A549 (cell line): ENCODE measurements around the gene SMARCB1.

Experiments used
- CBX8 ChIP-seq: fragments of 200-600 bp; sonication (generic); IDR thresholded peaks from 2 replicates; pipeline ENCODE4 v1.6.1; 2016
- HDAC2 ChIP-seq: fragments of 200-600 bp; sonication (generic); IDR thresholded peaks from 2 replicates; pipeline ENCODE4 v1.6.1; 2016
- POLR2A ChIP-seq: IDR thresholded peaks from 2 replicates; pipeline ENCODE4 v1.6.1; 2012; ENCODE audit warnings: mild to moderate bottlenecking, low read length
- POLR2AphosphoS2 ChIP-seq: conservative IDR thresholded peaks from 2 replicates; pipeline ENCODE4 v1.6.1; 2012; ENCODE audit warnings: low read length, improper control_type of control experiment, inconsistent platforms
- RNF2 ChIP-seq: fragments of 200-600 bp; sonication (generic); IDR thresholded peaks from 2 replicates; pipeline ENCODE4 v1.6.1; 2016; ENCODE audit warnings: low read depth, mild to moderate bottlenecking, antibody characterized with exemption, moderate library complexity, borderline replicate concordance
- ZSCAN20 ChIP-seq: fragments of 250-450 bp; sonication (Bioruptor Pico); IDR thresholded peaks from 2 replicates; pipeline ENCODE4 v1.8.0; 2022; ENCODE audit warnings: mild to moderate bottlenecking, moderate library complexity
- TF ChIP-seq, protein P1 (sequence below): fragments of >200 bp; sonication (Bioruptor Twin); formaldehyde crosslinking; IDR thresholded peaks from 3 replicates; pipeline ENCODE4 v1.5.1; 2016
- TF ChIP-seq, protein P2 (sequence below): fragments of >200 bp; sonication (Bioruptor Twin); formaldehyde crosslinking; IDR thresholded peaks from 2 replicates; pipeline ENCODE4 v1.6.1; 2016
- TF ChIP-seq, protein P3 (sequence below): fragments of >200 bp; sonication (Bioruptor Twin); formaldehyde crosslinking; IDR thresholded peaks from 3 replicates; pipeline ENCODE4 v1.6.1; 2016
- TF ChIP-seq, protein P4 (sequence below): IDR thresholded peaks from 2 replicates; pipeline ENCODE4 v1.6.1; 2012

DNA sequence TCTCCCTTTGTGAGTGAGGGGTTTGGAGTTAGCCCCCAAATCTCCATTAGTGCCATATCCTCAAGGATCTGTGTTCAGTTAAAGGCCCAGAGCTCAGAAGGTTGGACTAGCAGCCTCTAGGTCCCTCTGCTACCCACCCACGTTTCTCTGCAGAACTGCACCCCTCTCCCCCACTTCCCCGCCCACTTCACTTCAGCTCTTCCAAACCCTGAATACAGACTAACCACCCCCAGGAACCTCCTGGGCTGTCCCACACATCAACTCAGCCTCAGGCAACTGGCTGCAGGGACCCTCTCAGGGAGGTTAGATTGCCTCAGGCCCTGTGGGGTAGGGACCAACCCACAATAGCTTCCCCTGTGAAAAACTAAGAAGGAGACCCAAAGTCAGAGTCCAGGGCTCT, 33.4 kb upstream of the SMARCB1 start:
- no peak for TF ChIP-seq ZSCAN20 (CRISPR knock-in tag)
- TF ChIP-seq CBX8, result no peak
- TF ChIP-seq, protein P1, sequence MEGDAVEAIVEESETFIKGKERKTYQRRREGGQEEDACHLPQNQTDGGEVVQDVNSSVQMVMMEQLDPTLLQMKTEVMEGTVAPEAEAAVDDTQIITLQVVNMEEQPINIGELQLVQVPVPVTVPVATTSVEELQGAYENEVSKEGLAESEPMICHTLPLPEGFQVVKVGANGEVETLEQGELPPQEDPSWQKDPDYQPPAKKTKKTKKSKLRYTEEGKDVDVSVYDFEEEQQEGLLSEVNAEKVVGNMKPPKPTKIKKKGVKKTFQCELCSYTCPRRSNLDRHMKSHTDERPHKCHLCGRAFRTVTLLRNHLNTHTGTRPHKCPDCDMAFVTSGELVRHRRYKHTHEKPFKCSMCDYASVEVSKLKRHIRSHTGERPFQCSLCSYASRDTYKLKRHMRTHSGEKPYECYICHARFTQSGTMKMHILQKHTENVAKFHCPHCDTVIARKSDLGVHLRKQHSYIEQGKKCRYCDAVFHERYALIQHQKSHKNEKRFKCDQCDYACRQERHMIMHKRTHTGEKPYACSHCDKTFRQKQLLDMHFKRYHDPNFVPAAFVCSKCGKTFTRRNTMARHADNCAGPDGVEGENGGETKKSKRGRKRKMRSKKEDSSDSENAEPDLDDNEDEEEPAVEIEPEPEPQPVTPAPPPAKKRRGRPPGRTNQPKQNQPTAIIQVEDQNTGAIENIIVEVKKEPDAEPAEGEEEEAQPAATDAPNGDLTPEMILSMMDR, result no peak
- TF ChIP-seq, protein P2, sequence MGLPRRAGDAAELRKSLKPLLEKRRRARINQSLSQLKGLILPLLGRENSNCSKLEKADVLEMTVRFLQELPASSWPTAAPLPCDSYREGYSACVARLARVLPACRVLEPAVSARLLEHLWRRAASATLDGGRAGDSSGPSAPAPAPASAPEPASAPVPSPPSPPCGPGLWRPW, result no peak
- no peak for TF ChIP-seq HDAC2
- TF ChIP-seq, protein P3, sequence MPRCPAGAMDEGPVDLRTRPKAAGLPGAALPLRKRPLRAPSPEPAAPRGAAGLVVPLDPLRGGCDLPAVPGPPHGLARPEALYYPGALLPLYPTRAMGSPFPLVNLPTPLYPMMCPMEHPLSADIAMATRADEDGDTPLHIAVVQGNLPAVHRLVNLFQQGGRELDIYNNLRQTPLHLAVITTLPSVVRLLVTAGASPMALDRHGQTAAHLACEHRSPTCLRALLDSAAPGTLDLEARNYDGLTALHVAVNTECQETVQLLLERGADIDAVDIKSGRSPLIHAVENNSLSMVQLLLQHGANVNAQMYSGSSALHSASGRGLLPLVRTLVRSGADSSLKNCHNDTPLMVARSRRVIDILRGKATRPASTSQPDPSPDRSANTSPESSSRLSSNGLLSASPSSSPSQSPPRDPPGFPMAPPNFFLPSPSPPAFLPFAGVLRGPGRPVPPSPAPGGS, result no peak
- TF ChIP-seq POLR2AphosphoS2, result no peak
- TF ChIP-seq, protein P4, sequence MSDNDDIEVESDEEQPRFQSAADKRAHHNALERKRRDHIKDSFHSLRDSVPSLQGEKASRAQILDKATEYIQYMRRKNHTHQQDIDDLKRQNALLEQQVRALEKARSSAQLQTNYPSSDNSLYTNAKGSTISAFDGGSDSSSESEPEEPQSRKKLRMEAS, result no peak
- no peak for TF ChIP-seq POLR2A
- TF ChIP-seq RNF2, result no peak
